NCI-H2171 treated with DMSO at 0.1 percent for 48 hours (cell line): ENCODE data around the gene SAV1.
"Not testable (repeated sequence)": the region's sequence is repeated elsewhere in the genome, so short reads cannot be mapped to it uniquely, and the experiment has no call there.

Source experiments
- DNase-seq: peaks from one replicate; lab custom pipeline; 2025; lab: John Stamatoyannopoulos, UW

SAV1 gene

GRCh38 chr14:50665300-50665699 lies 2.8 kb downstream of the SAV1 start:
- not testable (repeated sequence) for DNase-seq

DNA sequence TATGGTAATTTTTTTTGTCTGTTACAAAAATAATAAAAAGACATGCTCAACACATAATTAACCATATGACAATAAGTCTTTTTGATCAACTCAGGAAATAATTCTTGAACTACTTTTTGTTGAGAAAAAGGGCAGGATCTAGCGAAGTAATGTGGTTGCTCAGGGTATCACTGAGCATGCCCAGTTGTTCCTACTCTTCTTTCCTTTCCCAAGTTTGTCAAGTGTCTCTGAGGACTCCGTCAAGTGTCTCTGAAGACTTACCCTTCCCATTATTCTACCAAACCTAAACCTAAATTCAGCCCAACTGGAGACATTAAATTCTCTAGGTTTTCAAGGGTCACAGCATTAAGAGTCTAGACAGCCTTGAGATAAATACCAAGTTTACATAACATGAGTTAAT lies 3.5 kb downstream of the SAV1 start:
- not testable (repeated sequence) for DNase-seq

DNA sequence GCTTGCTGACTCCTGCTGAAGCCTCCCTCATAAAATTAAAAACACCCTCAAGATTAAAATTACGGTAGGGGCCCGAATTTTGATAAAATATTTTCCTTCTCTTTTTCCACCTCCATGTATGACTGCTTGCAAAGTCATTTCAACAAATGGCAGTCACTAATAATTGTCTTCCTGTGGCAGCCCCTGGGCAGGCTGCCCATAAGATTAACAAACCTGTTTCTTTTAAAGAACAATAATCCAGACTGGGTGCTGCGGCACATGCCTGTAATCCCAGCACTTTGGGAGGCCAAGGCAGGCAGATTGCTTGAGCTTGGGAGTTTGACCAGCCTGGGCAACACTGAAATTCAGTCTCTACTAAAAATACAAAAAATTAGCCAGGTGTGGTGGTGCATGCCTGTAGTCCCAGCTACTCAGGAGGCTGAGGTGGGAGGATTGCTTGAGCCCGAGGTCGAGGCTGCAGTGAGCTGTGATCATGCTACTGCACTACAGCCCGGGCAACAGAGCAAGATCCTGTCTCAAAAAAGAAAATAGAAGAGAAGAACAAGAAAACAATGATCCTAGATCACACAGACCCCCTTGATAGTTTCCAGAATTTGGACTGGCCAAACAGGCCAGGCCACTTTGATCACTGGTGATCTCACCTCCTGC lies 8.7 kb downstream of the SAV1 start:
- no peak for DNase-seq

DNA sequence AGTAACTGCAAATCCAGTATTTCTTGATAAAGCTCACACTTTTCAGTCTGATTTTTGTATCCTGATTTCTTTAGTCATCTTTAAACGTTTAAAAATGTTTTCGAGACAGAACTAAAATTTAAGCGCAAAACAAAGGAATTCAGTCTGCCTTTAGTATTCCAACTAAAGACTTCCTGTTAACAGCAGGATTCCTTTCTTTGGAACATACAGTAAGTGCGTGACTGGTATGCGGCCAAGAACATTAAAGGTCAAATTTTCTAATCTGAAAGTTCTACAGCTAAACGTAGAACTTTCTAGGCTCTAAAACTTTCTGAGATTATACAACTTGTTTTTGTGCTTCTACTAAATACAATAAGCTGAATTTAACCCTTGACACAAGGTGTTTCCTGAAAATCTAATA lies 9.9 kb downstream of the SAV1 start:
- DNase-seq: no peak

DNA sequence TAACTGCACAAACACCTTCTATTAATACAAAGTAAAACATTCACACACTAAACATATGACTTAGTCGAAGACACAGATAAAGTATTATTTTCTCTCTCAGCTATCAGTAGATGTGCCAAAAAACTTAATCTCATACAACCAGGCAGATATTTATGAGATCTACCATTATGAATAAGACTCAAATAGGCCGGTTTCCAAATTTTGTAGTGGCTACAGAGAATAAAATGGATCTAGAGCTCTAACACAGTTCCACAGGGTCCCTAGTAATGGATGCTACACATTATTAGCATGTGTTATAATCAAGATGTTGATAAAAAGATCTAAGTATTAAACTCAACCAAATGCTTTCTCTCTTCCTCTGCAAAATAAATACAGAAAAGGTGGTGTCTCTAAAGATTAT lies 10.4 kb downstream of the SAV1 start:
- no peak for DNase-seq

DNA sequence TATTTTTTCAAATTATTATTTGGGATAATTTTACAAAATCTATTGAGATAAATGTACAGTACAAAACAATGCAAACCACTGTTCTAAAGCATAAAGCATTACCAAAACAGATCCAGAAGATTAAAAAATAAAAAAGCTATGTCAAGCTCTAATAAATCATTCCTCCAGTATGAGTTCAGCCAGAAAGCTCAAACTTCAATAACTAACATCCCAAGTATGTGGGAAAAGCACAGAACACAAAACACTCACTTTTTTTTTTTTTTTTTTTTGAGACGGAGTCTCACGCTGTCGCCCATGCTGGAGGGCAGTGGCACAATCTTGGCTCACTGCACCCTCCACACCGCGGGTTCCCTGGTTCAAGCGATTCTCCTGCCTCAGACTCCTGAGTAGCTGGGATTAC lies 11.3 kb downstream of the SAV1 start:
- DNase-seq: no peak

GRCh38 chr14:50649691-50650090 lies 18.4 kb downstream of the SAV1 start:
- no peak for DNase-seq

DNA sequence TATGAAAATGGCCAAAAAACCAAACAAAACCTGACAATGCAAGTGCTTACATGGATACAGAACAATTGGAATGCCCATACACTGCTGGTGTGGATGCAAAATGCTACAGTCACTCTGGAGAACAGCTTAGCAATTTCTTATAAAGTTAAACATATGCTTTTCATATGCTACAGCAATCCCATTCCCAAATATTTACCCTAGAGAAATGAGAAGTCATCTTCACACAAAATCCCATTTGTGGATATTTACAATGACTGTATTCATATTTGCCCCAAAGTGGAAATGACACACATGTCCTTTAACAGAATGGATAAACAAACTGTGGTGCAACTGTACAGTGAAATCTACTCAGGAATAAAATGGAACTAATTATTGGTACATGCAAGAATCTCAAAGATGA lies 20.4 kb downstream of the SAV1 start:
- DNase-seq: no peak

DNA sequence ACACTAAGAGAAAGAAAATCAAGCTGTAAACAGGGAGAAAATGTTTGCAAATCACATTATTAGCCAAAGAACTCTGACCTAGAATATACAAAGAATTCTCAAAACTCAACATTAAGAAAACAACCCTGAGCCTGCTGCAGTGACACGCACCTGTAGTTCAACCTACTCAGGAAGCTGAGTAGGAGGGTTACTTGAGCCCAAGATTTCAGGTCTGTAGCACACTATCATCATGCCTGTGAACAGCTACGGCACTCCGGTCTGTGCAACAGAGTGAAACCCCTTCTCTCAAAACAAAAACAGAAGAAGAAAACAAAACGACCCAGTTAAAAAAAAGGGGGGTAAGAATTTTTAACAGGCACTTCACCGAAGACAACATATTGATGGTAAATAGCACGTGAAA lies 20.8 kb downstream of the SAV1 start:
- no peak for DNase-seq

GRCh38 chr14:50635141-50635540 lies 33.0 kb downstream of the SAV1 start:
- no peak for DNase-seq

DNA sequence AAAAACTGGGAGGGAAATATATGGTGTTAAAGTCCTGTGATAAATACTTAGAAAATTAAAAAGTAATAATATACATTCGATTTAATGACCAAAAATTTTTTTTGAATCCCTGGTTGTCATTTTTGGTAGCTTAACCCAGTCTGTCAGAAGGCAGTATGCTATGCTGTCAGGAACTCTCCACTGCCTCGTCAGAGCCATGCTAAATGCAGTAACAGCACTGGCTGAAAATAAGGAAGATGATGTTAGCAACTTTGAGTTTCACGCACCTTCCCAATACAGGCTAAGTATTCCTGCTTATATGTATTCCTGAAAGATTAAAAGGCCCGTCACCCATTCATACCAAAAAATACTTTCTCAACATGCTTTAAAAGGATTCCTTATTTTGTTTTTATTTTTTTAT lies 34.2 kb downstream of the SAV1 start:
- DNase-seq: no peak

GRCh38 chr14:50631408-50631821 lies 36.7 kb downstream of the SAV1 start:
- no peak for DNase-seq

DNA sequence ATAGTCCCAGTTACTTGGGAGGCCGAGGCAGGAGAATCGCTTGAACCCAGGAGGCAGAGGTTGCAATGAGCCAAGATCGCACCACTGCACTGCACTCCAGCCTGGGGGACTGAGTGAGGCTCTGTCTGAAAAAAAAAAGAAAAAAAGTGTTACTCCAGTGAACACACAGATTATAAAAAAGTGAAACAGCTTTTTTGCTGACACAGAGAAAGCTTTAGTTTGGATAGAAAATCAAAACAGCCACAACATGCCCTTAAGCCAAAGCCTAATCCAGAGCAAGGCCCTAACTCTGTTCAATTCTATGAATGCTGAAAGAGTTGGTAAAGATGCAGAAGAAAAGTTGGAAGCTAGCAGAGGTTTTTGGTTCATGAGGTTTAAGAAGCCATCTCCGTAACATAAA lies 43.2 kb downstream of the SAV1 start:
- not testable (repeated sequence) for DNase-seq

DNA sequence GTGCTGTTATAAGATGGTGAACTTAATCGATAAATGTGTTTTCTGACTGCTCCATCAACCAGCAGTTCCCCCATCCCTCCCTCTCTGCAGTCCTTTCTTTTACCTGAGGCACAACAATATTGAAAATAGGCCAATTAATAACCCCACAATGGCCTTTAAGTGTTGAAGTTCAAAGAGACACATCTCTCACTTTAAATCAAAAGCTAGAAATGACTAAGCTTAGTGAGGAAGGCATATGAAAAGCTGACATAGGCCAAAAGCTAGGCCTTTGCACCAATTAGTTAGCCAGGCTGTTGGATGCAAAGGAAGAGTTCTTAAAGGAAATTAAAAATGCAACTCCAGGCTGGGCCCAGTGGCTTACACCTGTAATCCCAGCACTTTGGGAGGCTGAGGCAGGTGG lies 43.7 kb downstream of the SAV1 start:
- DNase-seq: no peak

DNA sequence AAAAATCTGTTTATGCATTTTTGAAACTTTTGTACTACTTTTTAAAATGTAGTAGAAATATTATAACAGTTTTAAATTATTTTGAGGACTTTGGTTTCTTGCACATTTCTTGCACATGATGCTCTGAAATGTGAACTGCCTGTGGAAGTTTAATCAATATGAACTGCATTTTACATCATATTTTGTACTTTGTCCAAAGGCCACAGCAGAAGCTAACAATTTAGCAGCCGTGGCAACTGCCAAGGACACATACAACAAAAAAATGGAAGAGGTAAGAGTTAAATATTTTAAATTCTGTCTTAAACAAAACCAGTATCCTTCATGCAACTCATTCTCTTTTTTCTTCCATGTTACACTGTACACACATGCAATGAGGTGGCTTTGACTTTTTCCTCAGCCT lies 45.1 kb downstream of the SAV1 start:
- no peak for DNase-seq

DNA sequence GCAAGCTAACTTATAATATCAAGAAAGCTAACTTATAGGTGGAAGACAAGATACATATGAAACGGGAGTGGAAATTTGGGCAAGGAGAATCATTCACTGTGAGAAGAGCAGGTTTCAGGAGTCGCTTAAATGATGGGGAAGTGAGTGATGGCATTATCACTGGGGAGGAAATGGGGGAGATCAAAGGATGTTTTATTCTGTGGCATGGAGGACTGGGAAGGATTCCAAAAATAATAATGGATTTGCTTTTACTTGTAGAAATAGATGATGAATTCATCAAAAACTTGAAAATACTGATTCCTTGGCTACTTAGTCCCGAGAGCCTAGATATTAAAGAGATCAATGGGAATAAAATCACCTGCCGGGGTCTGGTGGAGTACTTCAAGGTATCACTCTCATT lies 47.8 kb downstream of the SAV1 start:
- DNase-seq: no peak

DNA sequence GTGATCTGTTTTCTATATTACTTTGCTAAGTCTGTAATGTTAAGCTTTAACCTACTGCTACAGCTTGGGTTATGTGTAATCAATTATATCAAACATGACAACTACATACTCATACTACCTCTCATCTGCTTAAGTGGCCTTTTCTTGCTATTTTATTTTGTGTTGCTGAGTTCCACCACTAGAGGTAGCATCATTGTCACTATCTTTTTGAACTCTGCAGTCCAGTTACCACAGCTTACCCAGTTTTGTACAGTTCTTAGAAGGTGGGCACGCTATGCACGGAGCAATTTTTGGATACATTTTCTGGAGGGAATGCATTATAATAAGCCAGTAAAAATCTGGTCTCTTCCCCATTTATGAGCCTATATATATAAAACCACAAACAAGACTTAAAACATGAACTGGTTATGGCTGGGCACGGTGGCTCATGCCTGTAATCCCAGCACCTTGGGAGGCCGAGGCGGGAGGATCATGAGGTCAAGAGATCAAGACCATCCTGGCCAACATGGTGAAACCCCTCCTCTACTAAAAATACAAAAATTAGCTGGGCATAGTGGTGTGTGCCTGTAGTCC lies 48.5 kb downstream of the SAV1 start:
- peak; percentile 40 for DNase-seq

DNA sequence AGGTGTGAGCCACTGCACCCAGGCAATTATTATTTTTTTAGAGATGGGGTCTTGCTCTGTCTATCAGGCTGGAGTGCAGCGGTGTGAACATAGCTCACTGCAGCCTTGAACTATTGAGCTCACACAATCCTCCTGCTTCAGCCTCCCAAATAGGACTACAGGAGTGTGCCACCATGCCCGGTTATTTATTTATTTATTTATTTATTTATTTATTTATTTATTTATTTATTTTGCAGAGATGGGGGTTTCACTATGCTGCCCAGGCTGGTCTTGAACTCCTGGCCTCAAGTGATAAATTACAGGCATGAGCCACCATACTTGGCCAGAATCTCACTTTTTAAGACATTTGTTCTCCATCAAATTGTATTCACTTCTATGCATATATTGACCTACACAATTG lies 51.8 kb downstream of the SAV1 start:
- no peak for DNase-seq

DNA sequence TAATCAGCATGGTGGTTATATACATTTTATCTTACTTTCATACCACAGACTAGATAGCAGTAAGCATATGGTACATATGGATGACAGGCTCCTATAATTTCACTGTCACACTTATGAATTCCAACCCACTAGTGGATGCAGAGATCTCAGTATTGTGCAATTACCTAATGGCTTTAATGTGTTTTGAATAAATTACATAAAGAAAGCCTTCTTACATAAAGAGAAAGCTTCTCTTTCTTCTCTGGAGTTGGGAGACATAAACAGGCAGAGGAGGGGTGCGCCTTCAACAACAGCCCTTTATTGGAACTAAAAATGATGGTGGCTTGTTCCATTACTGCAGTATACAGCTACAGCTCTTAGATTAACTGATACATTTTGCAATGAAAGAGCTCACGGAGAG lies 52.6 kb downstream of the SAV1 start:
- DNase-seq: no peak

- DNase-seq: no peak
Measured at GRCh38 chr14:50615056-50615455, 53.0 kb downstream of the SAV1 start.

DNA sequence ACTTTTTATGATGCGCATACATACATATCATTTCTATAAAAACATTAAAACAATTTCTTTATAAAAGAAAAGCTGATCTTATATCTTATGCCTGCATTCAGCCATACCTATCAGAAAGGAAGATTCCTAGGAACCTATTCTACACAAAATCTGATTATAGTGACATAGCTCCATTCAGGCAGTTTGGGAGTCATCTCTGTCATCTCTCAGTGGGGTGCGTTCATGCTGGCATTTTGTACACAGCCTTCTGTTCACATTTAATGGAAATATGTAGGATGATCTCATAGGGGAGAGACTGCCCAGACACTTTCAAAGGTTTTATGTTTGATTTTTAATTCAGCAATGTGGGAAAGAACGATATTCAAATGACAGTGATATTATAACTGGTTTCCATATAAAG lies 55.3 kb downstream of the SAV1 start:
- no peak for DNase-seq

GRCh38 chr14:50610465-50610864 lies 57.6 kb downstream of the SAV1 start:
- DNase-seq: no peak

DNA sequence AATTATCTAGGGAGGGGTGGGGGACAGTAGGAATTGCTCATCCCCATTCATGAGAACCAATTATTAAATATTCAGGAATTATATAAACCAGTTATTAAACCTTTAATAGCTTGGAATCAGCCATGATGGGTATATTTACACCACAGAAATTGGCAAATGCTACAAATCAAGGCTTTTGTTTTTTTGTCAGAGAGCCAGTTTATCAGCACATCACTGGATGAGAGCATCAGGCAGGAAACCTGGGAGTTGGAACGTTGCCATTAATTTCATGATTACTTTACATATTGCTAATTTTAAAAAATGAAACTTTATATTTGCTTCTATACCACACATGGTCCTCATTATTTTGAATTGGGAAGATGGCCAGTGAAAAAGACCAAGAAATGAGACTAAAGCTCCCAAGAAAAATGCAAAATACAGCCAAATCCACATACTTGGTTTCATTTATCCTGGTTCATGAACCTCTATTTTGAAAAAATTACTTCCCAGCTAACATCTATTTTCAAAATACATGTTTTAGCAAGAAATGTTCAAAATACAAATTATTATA lies 59.7 kb downstream of the SAV1 start:
- DNase-seq: no peak

DNA sequence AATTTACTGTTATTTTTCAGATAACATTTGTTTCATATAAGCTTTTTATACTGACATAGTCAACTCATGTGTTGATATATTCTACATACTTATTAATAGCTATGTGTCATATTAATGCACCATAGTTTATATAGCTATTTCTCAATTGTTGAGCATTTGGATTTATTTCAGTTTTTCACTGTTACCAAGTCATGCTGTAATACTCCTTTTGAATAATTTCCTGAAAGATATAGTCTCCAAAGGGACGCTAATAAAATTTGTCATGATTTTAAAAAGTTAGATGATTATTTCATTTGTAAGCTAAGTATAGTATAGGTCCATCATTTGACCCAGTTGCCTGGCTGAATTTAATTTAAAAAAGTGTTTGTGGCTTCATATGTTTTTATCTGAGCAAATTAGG lies 60.3 kb downstream of the SAV1 start:
- DNase-seq: no peak
